Measurements from ENCODE around the gene KCNJ15. TPM values are rescaled to one million over a fixed set of nuclear protein-coding genes. Genes with fewer than 3 reads are reported as not detected.

Gene KCNJ15
- total RNA-seq, 1 experiment from 2014 or later, result 0.13 TPM

DNA sequence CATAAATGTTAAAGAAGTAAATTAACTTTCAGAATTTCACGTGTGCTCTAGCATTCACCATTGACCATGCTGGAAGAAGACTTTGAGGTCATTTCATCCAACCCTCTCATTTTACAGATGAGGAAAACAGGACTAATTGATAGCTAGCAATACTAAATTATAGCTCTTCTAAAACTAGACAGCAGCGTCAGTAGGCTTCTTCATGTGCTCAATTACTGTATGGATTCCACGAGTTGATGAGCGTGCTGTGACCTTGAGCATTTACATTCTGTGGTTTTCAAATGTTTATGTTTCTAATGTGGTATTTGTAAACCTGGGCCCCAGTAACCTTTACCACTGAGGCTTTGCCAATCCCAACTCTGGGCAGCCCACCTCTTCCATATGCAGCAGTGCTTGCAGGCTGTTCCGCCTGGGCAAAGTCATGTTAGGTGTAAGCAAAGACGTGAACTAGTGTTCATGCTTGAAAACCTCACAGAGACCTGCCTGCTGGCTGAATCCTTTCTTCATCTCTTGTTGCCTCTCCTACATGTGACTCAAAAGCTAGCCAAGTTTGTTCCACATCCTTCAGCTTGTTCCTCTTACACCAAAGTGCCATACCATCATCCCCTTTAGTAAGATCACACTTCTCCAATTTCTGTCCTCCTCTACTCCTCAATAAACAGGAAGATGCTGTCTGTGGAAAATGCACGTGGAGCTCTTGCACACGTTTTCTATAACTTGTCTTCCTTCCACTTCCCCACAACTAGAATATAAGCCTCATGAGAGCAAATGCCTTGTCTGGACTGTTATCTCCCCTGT lies 17.2 kb downstream of the KCNJ15 start:
- Histone ChIP-seq H3K27ac (ENCODE audit: low read length) (no peak overlapping the region), H3K36me3 (ENCODE audit: control insufficient read depth, insufficient read depth, low read length) (no peaks in the 10 kb centered on the region), H3K27me3 (ENCODE audit: control insufficient read depth, insufficient read depth, low read length) (peaks cover 3% of the 10 kb centered on the region; the same call in 1 of the 2 replicates), H3K4me3 (ENCODE audit: low read depth in 2 of 2, low read length in 2 of 2) (no peak overlapping the region), H3K9me3 (ENCODE audit: control insufficient read depth, insufficient read depth, low read depth, low read length) (no peaks in the 10 kb centered on the region), H3K4me1 (ENCODE audit: control insufficient read depth, insufficient read depth, low read length) (no peaks in the 10 kb centered on the region)
- DNase-seq (ENCODE audit: low read depth, low spot score), result no peak
- no peak for TF ChIP-seq POLR2AphosphoS5 (IDR thresholded peaks at IDR 0.05; ENCODE audit: low read depth, low read length)
- TF ChIP-seq TCF7L2 (IDR thresholded peaks at IDR 0.05; ENCODE audit: low read depth, low read length), result no peak
- TF ChIP-seq, protein P1, sequence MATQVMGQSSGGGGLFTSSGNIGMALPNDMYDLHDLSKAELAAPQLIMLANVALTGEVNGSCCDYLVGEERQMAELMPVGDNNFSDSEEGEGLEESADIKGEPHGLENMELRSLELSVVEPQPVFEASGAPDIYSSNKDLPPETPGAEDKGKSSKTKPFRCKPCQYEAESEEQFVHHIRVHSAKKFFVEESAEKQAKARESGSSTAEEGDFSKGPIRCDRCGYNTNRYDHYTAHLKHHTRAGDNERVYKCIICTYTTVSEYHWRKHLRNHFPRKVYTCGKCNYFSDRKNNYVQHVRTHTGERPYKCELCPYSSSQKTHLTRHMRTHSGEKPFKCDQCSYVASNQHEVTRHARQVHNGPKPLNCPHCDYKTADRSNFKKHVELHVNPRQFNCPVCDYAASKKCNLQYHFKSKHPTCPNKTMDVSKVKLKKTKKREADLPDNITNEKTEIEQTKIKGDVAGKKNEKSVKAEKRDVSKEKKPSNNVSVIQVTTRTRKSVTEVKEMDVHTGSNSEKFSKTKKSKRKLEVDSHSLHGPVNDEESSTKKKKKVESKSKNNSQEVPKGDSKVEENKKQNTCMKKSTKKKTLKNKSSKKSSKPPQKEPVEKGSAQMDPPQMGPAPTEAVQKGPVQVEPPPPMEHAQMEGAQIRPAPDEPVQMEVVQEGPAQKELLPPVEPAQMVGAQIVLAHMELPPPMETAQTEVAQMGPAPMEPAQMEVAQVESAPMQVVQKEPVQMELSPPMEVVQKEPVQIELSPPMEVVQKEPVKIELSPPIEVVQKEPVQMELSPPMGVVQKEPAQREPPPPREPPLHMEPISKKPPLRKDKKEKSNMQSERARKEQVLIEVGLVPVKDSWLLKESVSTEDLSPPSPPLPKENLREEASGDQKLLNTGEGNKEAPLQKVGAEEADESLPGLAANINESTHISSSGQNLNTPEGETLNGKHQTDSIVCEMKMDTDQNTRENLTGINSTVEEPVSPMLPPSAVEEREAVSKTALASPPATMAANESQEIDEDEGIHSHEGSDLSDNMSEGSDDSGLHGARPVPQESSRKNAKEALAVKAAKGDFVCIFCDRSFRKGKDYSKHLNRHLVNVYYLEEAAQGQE (IDR thresholded peaks at IDR 0.05; ENCODE audit: insufficient read depth in 1 of 2, low read depth in 2 of 2, low read length in 1 of 2), result no peak
- TF ChIP-seq CTCF (IDR thresholded peaks at IDR 0.05), result no peak
- TF ChIP-seq SIN3A (IDR thresholded peaks at IDR 0.05; ENCODE audit: borderline replicate concordance, insufficient read depth, low read depth, low read length), result no peak
- BruUV-seq (replicated peaks), result no TSS peak
- ATAC-seq, result no peak
- CTCF ChIA-PET, result no interaction called here
- intact Hi-C loops (cut with micrococcal nuclease; ENCODE audit: unreplicated experiment), result no loop called here
- in situ Hi-C loops (cut with HindIII; ENCODE audit: low pct_unique_long_range_greater_than_20kb, low sequenced_read_pairs), result no loop called here
- POLR2A ChIA-PET, result no interaction called here

- H3K27me3 ChIP-seq (ENCODE audit: control insufficient read depth, insufficient read depth, low read length), result peaks cover 4% of the 10 kb centered on the region; the same call in 1 of the 2 replicates
- intact Hi-C loops (cut with micrococcal nuclease; ENCODE audit: unreplicated experiment), result no loop called here
- peak; percentile 33 for DNase-seq (ENCODE audit: low read depth, low spot score)
- H3K36me3 ChIP-seq (ENCODE audit: control insufficient read depth, insufficient read depth, low read length), result no peaks in the 10 kb centered on the region
- no peaks in the 10 kb centered on the region for H3K9me3 ChIP-seq (ENCODE audit: control insufficient read depth, insufficient read depth, low read depth, low read length)
- ChIA-PET CTCF (no interaction called here), POLR2A (no interaction called here)
- no peak overlapping the region for H3K4me3 ChIP-seq (ENCODE audit: low read depth in 2 of 2, low read length in 2 of 2)
- no TSS peak for BruUV-seq (replicated peaks)
- no peaks in the 10 kb centered on the region for H3K4me1 ChIP-seq (ENCODE audit: control insufficient read depth, insufficient read depth, low read length)
- H3K27ac ChIP-seq (ENCODE audit: low read length), result no peak overlapping the region
- TF ChIP-seq POLR2AphosphoS5 (IDR thresholded peaks at IDR 0.05; ENCODE audit: low read depth, low read length) (no peak), TCF7L2 (IDR thresholded peaks at IDR 0.05; ENCODE audit: low read depth, low read length) (no peak), CTCF (IDR thresholded peaks at IDR 0.05) (no peak), SIN3A (IDR thresholded peaks at IDR 0.05; ENCODE audit: borderline replicate concordance, insufficient read depth, low read depth, low read length) (no peak)
- TF ChIP-seq, protein P1 (IDR thresholded peaks at IDR 0.05; ENCODE audit: insufficient read depth in 1 of 2, low read depth in 2 of 2, low read length in 1 of 2), result no peak
- no peak for ATAC-seq
- in situ Hi-C loops (cut with HindIII; ENCODE audit: low pct_unique_long_range_greater_than_20kb, low sequenced_read_pairs), result no loop called here
Observed at GRCh38 chr21:38277501-38278131, 20.8 kb downstream of the KCNJ15 start.
